ENCODE data around the gene ADAMTS18. TPM values are rescaled to one million over a fixed set of nuclear protein-coding genes. Genes with fewer than 3 reads are reported as not detected.

The ADAMTS18 gene
- total RNA-seq, 6 experiments from 2014 or later: not detected

- peaks cover 67% of the 10 kb centered on the region for H3K9me3 Mint-ChIP-seq
- TF ChIP-seq CTCF (IDR thresholded peaks at IDR 0.05): no peak
These were observed 32.7 kb downstream of the ADAMTS18 start for GRCh38 chr16:77402118-77402517.

GRCh38 chr16:77399546-77399945, 35.3 kb downstream of the ADAMTS18 start:
- H3K4me3 Mint-ChIP-seq: no peak overlapping the region
- peaks cover 53% of the 10 kb centered on the region for H3K9me3 Mint-ChIP-seq
- no peaks in the 10 kb centered on the region for H3K36me3 Mint-ChIP-seq (ENCODE audit: low read depth)
- TF ChIP-seq CTCF (IDR thresholded peaks at IDR 0.05): no peak
- no peak for DNase-seq
- no peak overlapping the region for H3K27ac Mint-ChIP-seq
- H3K4me1 Mint-ChIP-seq (ENCODE audit: low read depth): no peaks in the 10 kb centered on the region
- H3K27me3 Mint-ChIP-seq (ENCODE audit: insufficient read depth): no peaks in the 10 kb centered on the region

More at GRCh38 chr16:77402118-77402517, 32.7 kb downstream of the ADAMTS18 start:
- Mint-ChIP-seq H3K27ac (no peak overlapping the region), H3K4me3 (no peak overlapping the region), H3K4me1 (ENCODE audit: low read depth) (no peaks in the 10 kb centered on the region), H3K36me3 (ENCODE audit: low read depth) (no peaks in the 10 kb centered on the region), H3K27me3 (ENCODE audit: insufficient read depth) (no peaks in the 10 kb centered on the region)
- DNase-seq: no peak

- H3K4me1 Mint-ChIP-seq (ENCODE audit: low read depth): no peaks in the 10 kb centered on the region
- no peaks in the 10 kb centered on the region for H3K36me3 Mint-ChIP-seq (ENCODE audit: low read depth)
- no peak overlapping the region for H3K27ac Mint-ChIP-seq
These were observed 35.8 kb downstream of the ADAMTS18 start for GRCh38 chr16:77399066-77399465.

GRCh38 chr16:77398495-77398894, 36.3 kb downstream of the ADAMTS18 start:
- H3K27ac Mint-ChIP-seq: no peak overlapping the region
- H3K36me3 Mint-ChIP-seq (ENCODE audit: low read depth): no peaks in the 10 kb centered on the region
- no peaks in the 10 kb centered on the region for H3K27me3 Mint-ChIP-seq (ENCODE audit: insufficient read depth)
- DNase-seq: no peak
- H3K4me3 Mint-ChIP-seq: no peak overlapping the region
- no peak for TF ChIP-seq CTCF (IDR thresholded peaks at IDR 0.05)
- no peaks in the 10 kb centered on the region for H3K4me1 Mint-ChIP-seq (ENCODE audit: low read depth)
- H3K9me3 Mint-ChIP-seq: peaks cover 47% of the 10 kb centered on the region

More at GRCh38 chr16:77399066-77399465, 35.8 kb downstream of the ADAMTS18 start:
- Mint-ChIP-seq H3K9me3 (peaks cover 50% of the 10 kb centered on the region), H3K27me3 (ENCODE audit: insufficient read depth) (no peaks in the 10 kb centered on the region), H3K4me3 (no peak overlapping the region)
- TF ChIP-seq CTCF (IDR thresholded peaks at IDR 0.05): no peak
- DNase-seq: no peak

- DNase-seq: no peak
- TF ChIP-seq CTCF (IDR thresholded peaks at IDR 0.05): no peak
- Mint-ChIP-seq H3K9me3 (peaks cover 56% of the 10 kb centered on the region), H3K36me3 (ENCODE audit: low read depth) (no peaks in the 10 kb centered on the region), H3K4me3 (no peak overlapping the region), H3K27ac (no peak overlapping the region), H3K27me3 (ENCODE audit: insufficient read depth) (no peaks in the 10 kb centered on the region), H3K4me1 (ENCODE audit: low read depth) (no peaks in the 10 kb centered on the region)
These were observed 38.4 kb downstream of the ADAMTS18 start for GRCh38 chr16:77396461-77396860.

GRCh38 chr16:77394699-77395098, 40.1 kb downstream of the ADAMTS18 start:
- Mint-ChIP-seq H3K4me1 (ENCODE audit: low read depth) (no peaks in the 10 kb centered on the region), H3K36me3 (ENCODE audit: low read depth) (no peaks in the 10 kb centered on the region), H3K27ac (no peak overlapping the region), H3K27me3 (ENCODE audit: insufficient read depth) (no peaks in the 10 kb centered on the region), H3K9me3 (peaks cover 55% of the 10 kb centered on the region), H3K4me3 (no peak overlapping the region)
- no peak for TF ChIP-seq CTCF (IDR thresholded peaks at IDR 0.05)
- DNase-seq: no peak
